Erythroblast (primary cell): ENCODE measurements around the gene NDST4.

Experiments used
- DNase-seq, 2 experiments: peaks; one replicate each; lab custom pipeline; 2025; lab: John Stamatoyannopoulos, UW
- GATA1 ChIP-seq: IDR thresholded peaks from 2 replicates; pipeline ENCODE4 v1.6.1; 2011; ENCODE audit warnings: low read depth, mild to moderate bottlenecking, control low read depth, low read length, moderate library complexity
- POLR2A ChIP-seq: IDR thresholded peaks from 2 replicates; pipeline ENCODE4 v1.6.1; 2011; ENCODE audit warnings: mild to moderate bottlenecking, low read length

The NDST4 gene

GRCh38 chr4:114827651-114828050, 285.8 kb downstream of the NDST4 start:
- no peak for DNase-seq
- TF ChIP-seq POLR2A (no peak), GATA1 (no peak)

GRCh38 chr4:114815760-114816159, 297.7 kb downstream of the NDST4 start:
- DNase-seq = no peak
- TF ChIP-seq GATA1 = no peak

- DNase-seq = no peak
- TF ChIP-seq POLR2A (no peak), GATA1 (no peak)
Observed at GRCh38 chr4:114813961-114814360, 299.5 kb downstream of the NDST4 start.

- no peak for DNase-seq
- no peak for TF ChIP-seq POLR2A
- TF ChIP-seq GATA1 = no peak
Observed at GRCh38 chr4:114811564-114812301, 301.7 kb downstream of the NDST4 start.

GRCh38 chr4:114807759-114808404, 305.5 kb downstream of the NDST4 start:
- peak; percentile 22 to 47 for DNase-seq
- TF ChIP-seq GATA1 (no peak), POLR2A (no peak)

- no peak for DNase-seq
- no peak for TF ChIP-seq POLR2A
- no peak for TF ChIP-seq GATA1
Observed at GRCh38 chr4:114807357-114807756, 306.1 kb downstream of the NDST4 start.

- no peak for DNase-seq
- no peak for TF ChIP-seq GATA1
- TF ChIP-seq POLR2A = no peak
Observed at GRCh38 chr4:114791976-114792375, 321.4 kb downstream of the NDST4 start.

- no peak for DNase-seq
- TF ChIP-seq POLR2A (no peak), GATA1 (no peak)
Observed at GRCh38 chr4:114785570-114785969, 327.9 kb downstream of the NDST4 start.

- DNase-seq = no peak
- no peak for TF ChIP-seq GATA1
- TF ChIP-seq POLR2A = no peak
Observed at GRCh38 chr4:114783215-114783595, 330.2 kb downstream of the NDST4 start.

GRCh38 chr4:114782415-114783214, 330.8 kb downstream of the NDST4 start:
- no peak for DNase-seq
- TF ChIP-seq GATA1 (no peak), POLR2A (no peak)

- TF ChIP-seq GATA1 (no peak), POLR2A (no peak)
- no peak for DNase-seq
Observed at GRCh38 chr4:114780205-114780604, 333.2 kb downstream of the NDST4 start.
